BLaER1 treated with 17β-estradiol and CSF1 and Interleukin-3, amounts not matched to agents 10 nM and 100 nM (cell line): ENCODE data around the gene UBL4A.

ENCODE experiments used
- H3K27ac ChIP-seq, 11 experiments: shearing (Covaris generic); formaldehyde crosslinking; 2 replicates each; pipeline ENCODE4 v1.8.1; 2022
- H3K27me3 ChIP-seq, 11 experiments: shearing (Covaris generic); formaldehyde crosslinking; 2 replicates each; pipeline ENCODE4 v1.8.1; 2022
- H3K36me3 ChIP-seq, 11 experiments: shearing (Covaris generic); formaldehyde crosslinking; 2 replicates each; pipeline ENCODE4 v1.8.1; 2022
- H3K4me1 ChIP-seq, 10 experiments: shearing (Covaris generic); formaldehyde crosslinking; 2 replicates each; pipeline ENCODE4 v1.8.1; 2022
- H3K4me2 ChIP-seq, 11 experiments: shearing (Covaris generic); formaldehyde crosslinking; 2 replicates each; pipeline ENCODE4 v1.8.1; 2022
- H3K4me3 ChIP-seq, 10 experiments: shearing (Covaris generic); formaldehyde crosslinking; 2 replicates each; pipeline ENCODE4 v1.8.1; 2022
- H3K9ac ChIP-seq, 11 experiments: shearing (Covaris generic); formaldehyde crosslinking; 2 replicates each; pipeline ENCODE4 v1.8.1; 2022
- H3K9me3 ChIP-seq, 11 experiments: shearing (Covaris generic); formaldehyde crosslinking; replicated peaks in 1 of 11; 2 replicates each; pipeline ENCODE4 v1.8.1; 2022
- H4K20me1 ChIP-seq, 11 experiments: shearing (Covaris generic); formaldehyde crosslinking; 2 replicates each; pipeline ENCODE4 v1.8.1; 2022
- Cebpa-rat ChIP-seq, 11 experiments: shearing (Covaris generic); IDR thresholded peaks; 2 replicates each; pipeline ENCODE4 v1.8.1; 2022

UBL4A gene

DNA sequence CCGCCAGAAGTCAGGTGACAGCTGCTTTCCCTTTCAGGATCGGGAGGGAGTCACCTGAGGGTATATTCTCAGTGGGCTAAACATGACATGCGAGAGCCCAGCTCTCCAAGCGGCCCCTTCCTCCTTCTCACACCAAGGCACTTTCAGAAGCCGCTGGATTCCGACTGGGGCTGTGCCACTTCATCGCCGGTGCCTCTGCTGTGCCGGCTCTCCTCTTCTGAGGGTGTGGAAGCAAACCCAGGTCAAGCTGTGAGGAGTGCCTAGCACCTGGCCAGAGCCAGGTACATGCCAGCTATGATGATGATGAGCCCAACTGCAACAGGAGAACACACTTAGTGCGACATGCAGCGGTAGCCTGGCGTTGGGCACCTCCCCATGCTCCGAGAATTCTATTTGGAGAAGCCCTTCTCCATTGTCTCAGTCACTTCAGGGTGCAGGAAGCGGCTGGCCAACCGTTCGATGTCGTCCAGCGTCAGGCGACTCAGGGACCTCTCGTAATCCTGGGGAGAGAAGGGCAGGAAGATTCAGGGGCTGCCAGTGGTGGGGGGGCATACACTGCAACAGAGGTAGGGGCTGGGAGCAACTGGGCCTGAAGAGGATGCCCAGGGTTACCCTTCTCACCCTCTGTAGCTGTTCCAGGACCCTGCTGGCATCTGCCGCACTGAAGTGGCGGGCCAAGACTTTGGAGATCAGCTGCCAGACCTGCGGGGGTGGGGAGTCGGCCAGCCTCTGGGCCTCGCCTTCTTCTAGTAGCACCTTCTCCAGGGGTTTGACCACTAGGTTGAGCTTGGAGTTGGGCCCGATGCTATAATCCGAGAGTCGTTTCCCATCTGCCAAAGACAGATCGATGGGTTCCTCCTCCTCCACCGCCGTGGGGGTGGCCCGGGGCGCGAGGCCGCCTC lies 1.0 kb downstream of the UBL4A start:
- Histone ChIP-seq H3K27me3 (peaks cover 38 to 54% (median 45%) of the 10 kb centered on the region in 11 experiments), H3K4me2 (peak overlapping the region; percentile 70 to 89 (median 81)), H4K20me1 (peaks cover 0 to 43% (median 14%) of the 10 kb centered on the region in 11 experiments; a peak in 11 of 22 replicates), H3K9me3 (peaks cover 0 to 47% (median 31%) of the 10 kb centered on the region in 11 experiments; a peak in 15 of 22 replicates), H3K4me1 (peaks cover 54 to 71% (median 64%) of the 10 kb centered on the region in 10 experiments), H3K4me3 (peak overlapping the region; percentile 71 to 84 (median 77)), H3K27ac (peak overlapping the region in 10 of 11 experiments; percentile 46 to 88 (median 82); a peak in 20 of 22 replicates), H3K9ac (peak overlapping the region; percentile 73 to 91 (median 84)), H3K36me3 (peaks cover 0 to 31% (median 16%) of the 10 kb centered on the region in 11 experiments; a peak in 14 of 22 replicates)
- no peak for TF ChIP-seq Cebpa-rat (IDR thresholded peaks at IDR 0.05)

DNA sequence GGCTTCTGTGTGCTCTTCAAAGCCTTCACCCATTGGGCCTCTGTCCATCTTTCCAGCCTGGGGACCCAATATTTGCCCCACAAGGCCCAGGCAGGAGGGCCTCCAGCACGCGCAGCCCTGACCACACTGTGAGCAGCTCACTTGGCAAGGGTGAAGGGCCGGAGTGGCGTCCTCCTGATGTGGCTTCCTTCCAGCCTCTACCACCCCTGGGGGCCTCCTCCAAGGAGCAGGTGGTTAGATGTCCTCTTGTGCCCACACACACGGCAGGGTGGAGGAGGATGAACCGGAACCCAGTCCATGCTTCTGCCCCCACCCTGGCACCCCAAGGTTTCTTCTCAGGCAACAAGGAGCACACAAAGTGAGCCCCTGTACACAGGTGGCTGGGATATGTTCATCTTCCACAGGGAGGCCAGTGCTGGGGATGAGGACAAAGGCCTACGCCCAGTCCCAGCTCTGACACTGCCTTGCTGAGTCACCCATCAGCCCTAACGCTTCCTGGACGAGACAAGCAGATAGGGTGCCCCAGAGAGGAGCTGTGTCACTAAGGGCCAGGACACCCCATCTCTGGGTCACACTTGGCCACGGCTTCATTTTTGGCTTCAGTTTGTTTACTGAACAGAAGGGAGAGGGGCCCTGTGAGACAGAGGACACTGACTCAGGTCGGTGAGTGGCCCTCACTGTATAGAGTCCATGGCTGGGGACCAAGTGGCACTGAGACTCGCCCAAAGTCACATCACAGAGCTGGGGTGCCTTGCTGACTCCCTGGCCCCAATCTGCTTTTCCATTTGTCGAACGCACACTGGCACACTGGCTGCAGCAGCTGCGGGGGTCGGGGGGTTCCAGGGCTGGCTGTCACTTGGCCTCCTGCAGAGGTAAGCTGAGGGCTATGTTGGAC lies 1.9 kb downstream of the UBL4A start:
- Histone ChIP-seq H3K9ac (peak overlapping the region; percentile 73 to 91 (median 84); a peak in 19 of 22 replicates), H3K27ac (peak overlapping the region in 10 of 11 experiments; percentile 24 to 88 (median 57); a peak in 15 of 22 replicates), H4K20me1 (peaks cover 0 to 43% (median 14%) of the 10 kb centered on the region in 11 experiments; a peak in 11 of 22 replicates), H3K36me3 (peaks cover 0 to 31% (median 16%) of the 10 kb centered on the region in 11 experiments; a peak in 14 of 22 replicates), H3K4me1 (peaks cover 60 to 72% (median 67%) of the 10 kb centered on the region in 10 experiments), H3K27me3 (peaks cover 42 to 62% (median 51%) of the 10 kb centered on the region in 11 experiments), H3K9me3 (peaks cover 0 to 38% (median 23%) of the 10 kb centered on the region in 11 experiments; a peak in 14 of 22 replicates), H3K4me3 (peak overlapping the region in 9 of 10 experiments; percentile 71 to 84 (median 77); a peak in 16 of 20 replicates), H3K4me2 (peak overlapping the region; percentile 70 to 89 (median 81))
- no peak for TF ChIP-seq Cebpa-rat (IDR thresholded peaks at IDR 0.05)

DNA sequence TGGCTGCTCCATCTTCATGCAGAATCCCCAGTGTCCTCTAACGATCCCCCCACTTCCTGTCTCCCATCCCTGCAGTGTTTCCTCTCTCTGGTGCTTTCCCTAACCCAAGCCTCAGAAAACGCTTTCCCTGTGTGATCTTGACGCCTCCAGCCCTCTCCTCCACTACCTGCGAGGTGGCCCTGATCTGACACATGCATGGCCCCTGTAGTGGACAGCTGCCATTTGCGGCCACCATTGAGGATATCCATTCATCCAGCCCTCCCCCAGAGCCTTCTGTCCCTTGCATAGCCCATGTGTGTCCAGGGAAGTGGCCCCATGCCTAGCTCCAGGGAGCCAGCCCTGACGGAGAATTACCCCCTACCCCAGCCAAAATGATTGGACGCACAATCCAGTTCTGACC lies 3.1 kb downstream of the UBL4A start:
- H3K36me3 ChIP-seq: peaks cover 0 to 26% (median 16%) of the 10 kb centered on the region in 11 experiments; a peak in 14 of 22 replicates
- peaks cover 51 to 64% (median 59%) of the 10 kb centered on the region in 10 experiments for H3K4me1 ChIP-seq
- peaks cover 0 to 31% (median 18%) of the 10 kb centered on the region in 11 experiments; a peak in 13 of 22 replicates for H3K9me3 ChIP-seq
- no peak for TF ChIP-seq Cebpa-rat (IDR thresholded peaks at IDR 0.05)
- H3K27me3 ChIP-seq: peaks cover 42 to 64% (median 52%) of the 10 kb centered on the region in 11 experiments
- H3K27ac ChIP-seq: 0 out of 22 replicates have a peak overlapping the region, but pooled peaks of 1 of the 11 experiments have one; percentile 24
- H4K20me1 ChIP-seq: peaks cover 0 to 36% (median 14%) of the 10 kb centered on the region in 11 experiments; a peak in 10 of 22 replicates
- H3K4me3 ChIP-seq: no peak overlapping the region
- peak overlapping the region; percentile 70 to 89 (median 81) for H3K4me2 ChIP-seq
- peak overlapping the region in 3 of 11 experiments; percentile 30 to 44 (median 41); a peak in 2 of 22 replicates for H3K9ac ChIP-seq

DNA sequence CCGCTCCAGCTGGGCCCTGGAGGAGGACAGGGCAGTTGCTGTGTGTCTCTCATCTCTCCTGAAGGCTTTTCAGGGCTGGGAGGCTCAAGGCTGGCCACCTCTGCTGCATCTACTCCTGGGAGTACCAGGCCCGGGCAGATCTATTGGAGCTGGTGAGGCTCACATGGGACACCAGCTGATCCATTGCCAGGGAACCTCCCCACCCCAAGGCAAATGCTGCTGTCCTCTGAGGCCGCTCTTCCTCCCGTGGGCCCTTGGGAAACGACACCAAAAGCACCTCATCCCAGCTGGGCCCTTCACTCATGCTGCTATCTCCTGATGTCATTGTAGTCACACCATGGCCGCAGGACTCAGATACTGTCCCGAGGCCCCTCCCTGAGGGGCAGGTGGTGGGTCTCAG lies 3.6 kb downstream of the UBL4A start:
- no peak for TF ChIP-seq Cebpa-rat (IDR thresholded peaks at IDR 0.05)
- Histone ChIP-seq H3K9me3 (peaks cover 0 to 26% (median 13%) of the 10 kb centered on the region in 11 experiments; a peak in 13 of 22 replicates), H3K9ac (peak overlapping the region in 3 of 11 experiments; percentile 30 to 44 (median 41); a peak in 3 of 22 replicates), H3K36me3 (peaks cover 0 to 20% (median 11%) of the 10 kb centered on the region in 11 experiments; a peak in 13 of 22 replicates), H4K20me1 (peaks cover 0 to 38% (median 18%) of the 10 kb centered on the region in 11 experiments; a peak in 10 of 22 replicates), H3K4me1 (peaks cover 50 to 69% (median 62%) of the 10 kb centered on the region in 10 experiments), H3K27ac (0 out of 22 replicates have a peak overlapping the region, but pooled peaks of 1 of the 11 experiments have one; percentile 24), H3K4me3 (no peak overlapping the region), H3K27me3 (peaks cover 42 to 67% (median 54%) of the 10 kb centered on the region in 11 experiments), H3K4me2 (peak overlapping the region; percentile 70 to 89 (median 81))

DNA sequence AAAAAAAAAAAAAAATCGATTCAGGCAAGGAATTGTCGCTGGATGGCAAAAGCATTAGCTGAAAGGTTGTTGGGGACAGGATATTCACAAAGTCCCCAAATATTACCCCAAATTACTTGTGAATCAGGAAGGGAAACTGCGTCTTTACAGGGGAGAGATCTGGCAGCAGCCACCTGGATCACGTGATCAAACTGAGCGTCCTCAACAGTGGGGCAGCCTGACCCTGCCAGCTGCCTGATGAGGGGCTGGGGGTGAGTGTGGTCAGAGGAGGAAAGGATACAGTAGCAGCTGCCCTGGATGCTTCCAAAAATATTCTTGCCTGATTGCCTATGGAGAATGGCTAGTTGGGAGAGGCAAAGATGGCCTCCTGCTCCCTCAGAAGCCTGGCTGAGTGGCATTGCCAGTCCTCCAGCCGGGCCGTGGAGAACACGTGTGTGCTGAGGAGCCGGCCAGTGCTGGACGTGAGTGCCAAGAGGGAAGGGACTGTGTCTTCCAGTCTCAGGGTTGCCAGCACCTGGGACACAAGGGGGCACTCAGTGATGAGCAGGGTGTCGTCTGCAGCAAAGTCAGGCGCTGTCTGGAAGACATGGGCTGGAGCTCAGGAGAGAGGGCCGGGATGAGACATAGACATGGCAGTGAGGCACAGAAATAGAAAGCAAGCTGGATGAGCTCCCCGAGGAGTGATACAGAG lies 4.4 kb downstream of the UBL4A start:
- TF ChIP-seq Cebpa-rat (IDR thresholded peaks at IDR 0.05): no peak
- H3K4me3 ChIP-seq: no peak overlapping the region
- peaks cover 0 to 35% (median 21%) of the 10 kb centered on the region in 11 experiments; a peak in 12 of 22 replicates for H4K20me1 ChIP-seq
- peaks cover 0 to 20% (median 11%) of the 10 kb centered on the region in 11 experiments; a peak in 12 of 22 replicates for H3K36me3 ChIP-seq
- 0 out of 22 replicates have a peak overlapping the region, but pooled peaks of 1 of the 11 experiments have one; percentile 24 for H3K27ac ChIP-seq
- peak overlapping the region in 2 of 11 experiments; percentile 8 to 30; a peak in 1 of 22 replicates for H3K9ac ChIP-seq
- peaks cover 46 to 68% (median 58%) of the 10 kb centered on the region in 10 experiments for H3K4me1 ChIP-seq
- H3K27me3 ChIP-seq: peaks cover 42 to 74% (median 59%) of the 10 kb centered on the region in 11 experiments
- H3K4me2 ChIP-seq: peak overlapping the region in 7 of 11 experiments; percentile 70 to 88 (median 80); a peak in 9 of 22 replicates
- H3K9me3 ChIP-seq: peaks cover 0 to 19% (median 9%) of the 10 kb centered on the region in 11 experiments; a peak in 11 of 22 replicates

DNA sequence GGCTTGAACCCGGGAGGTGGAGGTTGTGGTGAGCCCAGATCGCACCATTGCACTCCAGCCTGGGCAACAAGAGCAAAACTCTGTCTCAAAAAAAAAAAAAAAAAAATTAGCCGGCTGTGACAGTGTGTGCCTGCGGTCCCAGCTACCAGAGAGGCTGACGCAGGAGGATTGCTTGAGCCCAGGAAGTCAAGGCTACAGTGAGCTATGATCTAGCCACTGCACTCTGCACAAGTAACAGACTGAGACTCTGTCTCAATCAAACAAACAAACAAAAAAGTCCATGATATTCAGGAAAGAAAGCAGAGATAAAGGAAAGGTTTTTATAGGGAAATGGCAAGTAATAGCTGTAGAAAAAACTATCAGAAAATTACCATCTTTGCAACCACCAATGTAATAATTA lies 5.2 kb downstream of the UBL4A start:
- H3K27ac ChIP-seq: no peak overlapping the region
- peaks cover 0 to 20% (median 11%) of the 10 kb centered on the region in 11 experiments; a peak in 12 of 22 replicates for H3K36me3 ChIP-seq
- no peak overlapping the region for H3K4me3 ChIP-seq
- no peak for TF ChIP-seq Cebpa-rat (IDR thresholded peaks at IDR 0.05)
- H4K20me1 ChIP-seq: peaks cover 0 to 35% (median 21%) of the 10 kb centered on the region in 11 experiments; a peak in 12 of 22 replicates
- H3K27me3 ChIP-seq: peaks cover 42 to 81% (median 67%) of the 10 kb centered on the region in 11 experiments
- H3K9ac ChIP-seq: no peak overlapping the region
- H3K9me3 ChIP-seq: peaks cover 0 to 13% (median 5%) of the 10 kb centered on the region in 11 experiments; a peak in 8 of 22 replicates
- no peak overlapping the region for H3K4me2 ChIP-seq
- peaks cover 44 to 72% (median 57%) of the 10 kb centered on the region in 10 experiments for H3K4me1 ChIP-seq
